ENCODE measurements around the gene PARP15.

DNA sequence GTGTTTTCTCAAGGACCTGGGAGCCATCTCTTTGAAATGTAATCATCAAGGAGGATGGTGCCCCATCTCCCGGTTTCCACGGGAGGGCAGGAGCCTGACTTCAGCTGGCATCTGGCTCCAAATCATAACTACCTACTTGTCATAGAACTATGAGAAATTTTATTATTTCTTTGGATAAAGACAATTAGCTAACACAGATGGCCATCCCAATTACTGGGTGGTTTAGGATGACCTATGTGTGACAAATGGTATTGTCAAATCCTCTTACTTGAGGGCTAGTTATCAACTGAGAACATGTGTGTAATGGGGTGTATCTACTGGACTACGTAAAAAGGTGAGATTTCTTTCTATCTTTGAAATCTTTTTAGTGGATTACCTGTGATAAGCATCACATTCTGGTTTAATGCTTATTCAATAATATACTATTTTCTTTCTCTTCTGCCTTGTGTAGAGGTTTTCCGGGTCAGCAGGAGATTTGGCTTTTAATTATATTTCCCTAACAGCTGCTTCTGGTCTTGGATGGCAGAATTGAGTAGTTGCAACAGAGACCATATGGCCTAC lies 87.9 kb downstream of the PARP15 start:
- no peak for TF ChIP-seq YY1 (IDR thresholded peaks at IDR 0.05; ENCODE audit: insufficient read depth, insufficient read length)
- TF ChIP-seq ZNF274 (IDR thresholded peaks at IDR 0.05; ENCODE audit: low read depth, low read length) = no peak

All from NT2/D1 (cell line).